NAMALWA (cell line): ENCODE data around the gene HLA-DPA1.
"Not testable (repeated sequence)": the region's sequence is repeated elsewhere in the genome, so short reads cannot be mapped to it uniquely, and the experiment has no call there.

Experiments used
- DNase-seq: peaks from one replicate; pipeline ENCODE4 v3.0.0-alpha.2; 2015; ENCODE audit warnings: low spot score

HLA-DPA1 gene

DNA sequence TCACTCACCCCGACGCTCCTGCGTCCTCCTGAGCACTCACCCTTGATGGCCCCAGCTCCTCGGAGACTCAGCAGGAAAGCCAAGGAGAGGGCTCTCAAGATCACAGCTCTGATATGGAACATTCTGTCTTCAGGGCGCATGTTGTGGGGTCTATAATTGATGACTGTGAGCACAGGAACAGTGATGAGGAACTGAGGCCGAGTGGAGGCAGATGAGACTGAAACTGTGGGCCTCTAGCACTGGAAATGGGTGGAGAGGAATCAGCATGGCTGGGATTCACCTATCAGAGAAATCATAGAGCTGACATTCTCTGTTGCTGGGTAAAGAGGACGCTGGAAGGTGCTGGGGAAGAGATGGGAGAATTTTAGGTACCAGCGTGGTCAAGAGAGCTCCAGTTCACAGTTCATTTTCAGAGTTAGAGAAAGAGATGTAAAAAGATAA lies at the start of gene HLA-DPA1:
HLA-DPA1 (minus strand) TSS at position 219 of the 441 bp plus-strand sequence.
- peak; percentile 94 for DNase-seq

DNA sequence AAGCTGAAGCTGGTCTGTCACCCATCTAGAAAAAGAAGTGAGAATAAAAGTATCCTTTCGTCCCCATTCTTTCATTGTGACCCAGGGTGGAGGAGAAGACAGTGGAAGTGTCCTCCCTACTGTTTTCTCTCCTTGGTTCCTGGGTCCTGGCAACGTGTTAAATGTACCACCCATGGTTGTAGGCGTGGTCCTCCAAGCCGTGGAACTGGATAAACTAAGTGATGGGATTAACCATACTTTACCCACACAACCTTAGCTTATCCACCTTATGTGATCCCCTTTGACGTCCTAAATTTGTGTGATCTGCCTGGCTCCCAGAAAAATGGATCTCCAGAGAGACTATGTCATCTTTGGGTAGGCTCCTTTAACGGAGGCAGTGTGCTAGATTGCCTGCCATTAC lies 49.7 kb upstream of the HLA-DPA1 start:
- no peak for DNase-seq

DNA sequence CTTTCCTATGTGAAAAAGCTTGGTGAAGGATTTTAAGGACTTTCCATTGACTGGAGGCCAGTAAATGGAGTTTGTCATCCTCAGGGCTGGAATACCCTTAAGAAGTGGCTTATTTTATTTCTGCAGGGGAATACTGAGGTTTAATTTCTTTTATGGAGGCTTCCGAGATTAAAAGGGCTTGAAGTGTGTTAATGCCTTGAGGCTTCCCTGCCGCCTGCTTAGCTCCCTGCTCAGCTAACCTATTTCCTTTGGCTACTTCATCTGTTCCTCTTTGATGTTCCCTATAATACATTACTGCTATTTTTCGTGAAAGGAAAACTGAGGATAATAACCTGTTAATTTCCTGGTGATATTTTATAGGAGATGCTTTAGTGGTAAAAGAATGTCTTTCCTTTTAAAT lies 46.6 kb upstream of the HLA-DPA1 start:
- no peak for DNase-seq

DNA sequence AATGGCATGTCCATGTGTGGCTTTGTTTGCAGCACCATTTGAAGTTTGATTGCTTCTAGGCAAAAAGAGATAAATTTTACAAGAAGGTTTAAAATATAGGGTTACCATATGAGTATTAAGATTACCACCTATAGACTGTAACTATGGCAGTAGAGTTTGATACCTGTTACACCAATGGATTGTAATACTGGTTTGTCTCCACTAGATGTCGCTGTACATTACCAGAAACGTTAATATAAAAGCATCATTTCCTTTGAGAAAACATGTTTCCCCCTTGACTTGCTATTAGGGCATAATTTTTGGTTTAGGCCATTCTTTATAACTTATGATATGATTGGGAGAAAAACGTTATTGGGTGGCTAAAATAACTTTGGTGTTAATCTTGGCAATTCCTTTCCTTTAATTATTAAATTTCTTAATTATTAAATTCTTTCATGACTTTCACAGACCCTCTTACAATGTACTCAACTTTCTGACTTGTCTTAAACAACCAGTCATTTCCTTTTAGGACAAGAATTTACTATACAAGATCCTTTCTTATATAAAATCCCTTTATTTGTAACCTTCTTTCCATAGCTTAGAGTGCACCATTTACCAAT lies 45.2 kb upstream of the HLA-DPA1 start:
- peak; percentile 85 for DNase-seq

DNA sequence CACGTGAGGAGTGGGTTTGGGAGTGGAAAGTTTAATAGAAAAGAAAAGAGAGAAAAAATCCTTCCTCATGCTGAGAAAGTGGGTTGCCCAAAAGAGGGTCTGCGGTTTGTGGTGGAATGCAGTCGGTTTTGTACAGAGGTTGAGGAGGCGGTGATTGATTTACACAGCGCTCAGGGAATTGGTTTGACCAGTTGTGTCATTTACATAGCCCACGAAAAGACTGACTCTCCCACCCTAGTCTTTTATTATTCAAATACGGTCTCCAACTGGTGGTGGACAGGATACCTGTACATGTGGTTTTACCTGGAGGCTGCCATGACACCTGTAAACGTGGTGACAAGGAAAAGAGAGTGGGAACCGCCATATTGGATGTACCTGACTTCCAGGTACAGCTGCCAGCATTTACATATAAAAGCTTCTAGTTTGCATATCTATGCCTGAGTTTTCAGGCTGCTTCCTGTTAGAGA lies 44.4 kb upstream of the HLA-DPA1 start:
- DNase-seq, result no peak

DNA sequence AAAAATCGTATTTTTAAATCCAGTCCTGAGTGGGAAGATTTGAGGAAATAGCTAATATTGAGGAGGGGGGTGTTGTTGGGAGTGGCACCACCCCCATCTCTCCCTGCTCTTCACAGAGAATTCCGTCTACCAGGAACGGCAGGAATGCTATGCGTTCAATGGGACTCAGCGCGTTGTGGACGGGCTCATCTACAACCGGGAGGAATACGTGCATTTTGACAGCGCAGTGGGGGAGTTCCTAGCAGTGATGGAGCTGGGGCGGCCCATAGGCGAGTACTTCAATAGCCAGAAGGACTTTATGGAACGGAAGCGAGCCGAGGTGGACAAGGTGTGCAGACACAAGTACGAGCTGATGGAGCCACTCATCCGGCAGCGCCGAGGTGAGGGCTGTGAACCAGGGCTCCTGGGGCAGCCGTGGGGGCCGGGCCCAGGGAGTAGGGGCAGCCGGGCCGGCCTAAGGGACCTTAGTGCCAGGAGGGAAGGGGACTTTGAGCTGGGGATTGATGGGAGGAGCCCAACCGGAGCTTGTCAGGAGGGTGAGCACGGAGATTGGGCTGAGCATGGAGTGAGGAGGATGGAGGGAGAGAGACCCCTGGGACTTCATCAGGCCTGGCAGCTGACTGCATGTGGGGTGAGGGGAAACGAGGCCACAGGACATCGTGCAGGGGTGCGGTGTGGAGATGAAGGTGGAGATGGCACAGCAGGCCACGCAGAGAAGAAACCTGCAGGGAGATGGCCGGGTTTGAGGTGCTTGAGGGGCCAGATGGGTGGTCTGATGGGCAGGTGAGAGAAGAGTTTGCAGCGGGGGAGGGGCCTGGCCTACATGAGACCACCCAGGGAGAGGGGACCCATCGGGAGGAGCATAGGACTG lies 43.6 kb upstream of the HLA-DPA1 start:
- no peak for DNase-seq

DNA sequence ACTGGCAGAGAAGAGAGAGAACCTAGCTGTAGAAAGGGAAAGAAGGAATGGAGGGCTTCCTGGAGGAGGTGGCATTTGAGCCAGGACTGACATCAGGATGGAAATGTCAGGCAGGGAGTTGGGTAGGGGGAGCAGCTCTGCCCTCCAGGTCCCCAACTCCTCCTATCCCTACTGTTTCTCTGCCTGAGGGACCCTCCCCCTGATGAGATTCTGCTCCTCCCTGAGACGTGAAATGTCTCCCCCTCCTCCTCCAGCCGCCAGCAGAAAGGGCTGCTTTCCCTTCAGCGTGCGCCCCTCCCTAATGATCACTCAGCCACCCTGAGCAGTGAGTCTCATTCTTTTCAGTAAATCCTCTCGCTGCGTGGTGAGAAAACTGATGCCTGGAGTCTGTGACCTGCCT lies 43.0 kb upstream of the HLA-DPA1 start:
- no peak for DNase-seq

DNA sequence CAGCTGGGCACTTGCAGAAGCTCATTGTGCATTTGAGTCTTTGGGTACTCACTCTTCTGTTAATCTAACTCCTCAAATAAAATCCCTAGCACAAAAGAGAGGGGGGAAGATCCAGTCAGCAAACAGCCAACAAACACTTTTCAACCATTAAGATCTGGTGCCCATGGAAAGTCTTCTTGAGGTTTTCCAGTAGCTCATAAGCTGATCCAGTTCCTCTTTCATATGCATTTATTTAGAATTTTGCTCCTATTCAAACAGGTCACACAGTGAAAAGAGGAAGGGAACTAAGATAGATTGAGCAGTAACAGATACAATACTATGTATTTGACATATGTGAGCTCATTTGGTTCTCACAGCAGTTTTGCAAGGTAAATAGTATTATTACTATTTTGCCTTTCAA lies 41.0 kb upstream of the HLA-DPA1 start:
- DNase-seq, result peak; percentile 23

DNA sequence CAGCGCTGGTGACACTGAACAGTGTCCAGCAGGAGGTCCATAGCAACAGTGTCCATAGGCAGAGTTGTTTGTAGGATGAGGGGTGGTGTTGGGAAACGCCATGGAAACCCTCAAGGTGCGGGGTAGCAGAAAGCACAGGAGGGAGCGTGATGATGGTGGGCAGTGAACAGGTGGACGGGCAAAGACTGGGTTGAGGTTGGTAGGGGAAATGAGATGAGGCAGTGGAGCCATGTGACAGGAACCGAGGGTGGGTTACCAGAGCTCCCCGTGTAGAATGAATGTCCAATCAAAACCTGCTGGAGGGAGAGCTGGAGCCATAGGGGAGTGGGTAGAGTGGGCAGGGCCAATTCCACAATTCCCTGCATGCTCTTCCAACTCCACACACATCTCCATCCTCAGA lies 40.3 kb upstream of the HLA-DPA1 start:
- no peak for DNase-seq

DNA sequence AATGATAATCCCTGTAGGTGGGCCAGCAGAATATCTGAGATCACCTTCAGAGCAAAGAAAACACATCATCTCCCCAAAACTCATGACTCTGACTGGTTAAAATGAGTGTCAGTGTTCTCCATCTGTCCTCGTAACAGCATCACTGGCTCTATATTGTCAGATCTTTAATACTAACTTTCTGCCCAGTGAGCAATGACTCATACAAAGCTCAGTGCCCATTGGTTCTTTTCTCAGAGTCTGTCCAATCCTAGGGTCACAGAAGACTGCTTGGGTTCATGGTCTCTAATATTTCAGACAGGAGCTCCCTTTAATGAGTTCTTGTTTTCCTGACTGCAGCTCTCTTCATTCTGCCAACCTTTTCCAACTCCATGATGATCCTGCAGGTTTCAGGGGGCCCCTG lies 38.7 kb upstream of the HLA-DPA1 start:
- DNase-seq, result peak; percentile 89

DNA sequence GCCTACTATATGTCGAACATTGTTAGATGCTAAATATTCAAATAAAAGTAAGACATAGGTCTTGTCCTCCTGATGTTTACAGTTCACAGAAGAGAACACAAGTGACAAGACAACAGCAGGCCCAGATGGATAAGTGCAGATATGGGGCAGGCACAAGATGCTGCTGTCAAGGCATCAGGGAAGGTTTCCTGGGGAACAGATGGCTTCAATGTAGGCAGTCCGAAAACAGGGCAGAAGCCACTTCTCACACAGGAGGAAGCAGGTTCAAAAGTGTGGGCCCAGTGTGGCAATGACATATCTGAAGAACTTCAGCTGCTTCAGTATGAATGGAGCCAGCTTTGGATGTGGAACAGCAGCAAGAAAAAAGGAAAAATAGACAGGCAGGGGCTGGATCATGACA lies 34.9 kb upstream of the HLA-DPA1 start:
- no peak for DNase-seq

DNA sequence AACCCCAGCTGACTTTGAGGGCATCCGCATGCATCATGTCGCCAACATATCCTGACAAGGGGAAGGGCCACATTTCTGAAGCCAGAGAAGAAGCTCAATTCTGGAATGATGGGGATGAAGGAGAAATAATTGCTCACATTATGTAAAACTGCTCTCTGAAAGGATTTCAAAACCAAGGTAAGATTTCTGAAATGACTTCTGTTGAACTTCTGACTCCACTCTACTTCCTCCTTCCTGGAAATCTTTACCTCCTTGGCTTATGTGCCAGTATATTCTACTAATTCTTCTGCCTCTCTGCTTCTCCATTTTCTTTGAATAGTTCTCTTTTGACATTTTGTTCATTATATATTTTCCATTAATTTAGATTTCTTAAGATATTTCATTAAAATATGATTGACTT lies 34.2 kb upstream of the HLA-DPA1 start:
- no peak for DNase-seq

DNA sequence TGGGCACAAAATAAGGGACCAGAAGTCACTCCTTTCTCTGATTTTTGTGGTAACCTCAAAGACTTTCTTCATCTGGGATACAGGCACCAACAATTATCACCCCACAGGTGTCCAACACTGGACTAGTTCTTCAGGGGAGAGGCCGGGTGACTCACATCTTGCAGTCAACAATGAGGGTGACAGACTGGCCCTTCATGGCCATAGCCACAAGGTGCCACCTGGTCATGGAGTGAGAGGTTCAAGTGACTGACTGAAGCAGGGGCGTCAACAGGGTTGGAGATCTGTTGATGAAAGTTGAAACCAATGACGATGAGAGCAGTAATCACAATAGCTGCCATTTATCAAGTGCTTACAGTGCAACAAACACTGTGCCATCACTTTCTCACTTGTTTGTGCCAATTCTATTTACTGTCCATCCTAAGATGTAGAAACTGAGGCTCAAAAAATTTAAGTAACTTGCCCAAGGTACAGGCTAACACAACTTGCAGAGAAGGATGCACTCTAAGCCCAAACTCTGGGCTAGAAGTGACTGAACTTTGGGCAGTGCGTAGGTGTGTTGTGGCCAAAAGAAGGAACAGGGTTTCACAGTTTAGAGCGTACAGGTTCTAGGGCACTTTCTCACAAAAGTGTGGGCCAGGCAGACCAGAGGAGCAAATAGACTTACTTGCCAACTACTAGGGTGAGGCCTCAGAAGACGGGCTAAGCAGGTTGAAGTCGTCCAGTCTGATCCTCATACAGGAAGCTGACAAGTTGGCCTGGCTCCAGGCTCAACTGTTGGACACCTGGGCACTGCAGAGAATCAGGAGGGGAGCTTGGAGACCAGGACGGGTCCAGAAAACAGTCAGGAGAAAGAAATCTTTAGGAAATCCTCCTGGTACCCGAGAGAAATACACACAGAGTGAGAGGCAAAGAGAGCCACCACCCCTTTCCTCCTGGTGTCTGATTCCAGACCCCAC lies 32.7 kb upstream of the HLA-DPA1 start:
- no peak for DNase-seq

DNA sequence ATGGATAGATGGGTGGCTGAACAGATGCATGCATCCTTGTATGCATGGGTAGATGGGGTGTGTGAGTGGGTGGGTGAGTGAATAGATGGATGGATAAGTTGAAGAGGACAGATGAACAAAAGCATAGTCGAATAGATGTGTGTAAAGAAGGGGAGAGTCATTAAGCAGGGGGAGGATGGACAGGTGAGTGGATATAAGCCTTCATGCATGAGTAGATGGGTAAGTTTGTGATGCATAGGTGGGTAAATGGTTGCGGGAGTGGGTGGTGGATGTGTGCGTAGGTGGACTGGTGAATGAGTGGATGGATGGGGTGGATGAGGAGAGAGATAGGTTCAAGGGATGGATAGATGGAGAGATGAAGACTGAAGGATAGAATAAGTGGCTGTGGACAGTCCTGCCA lies 31.9 kb upstream of the HLA-DPA1 start:
- DNase-seq, result no peak

DNA sequence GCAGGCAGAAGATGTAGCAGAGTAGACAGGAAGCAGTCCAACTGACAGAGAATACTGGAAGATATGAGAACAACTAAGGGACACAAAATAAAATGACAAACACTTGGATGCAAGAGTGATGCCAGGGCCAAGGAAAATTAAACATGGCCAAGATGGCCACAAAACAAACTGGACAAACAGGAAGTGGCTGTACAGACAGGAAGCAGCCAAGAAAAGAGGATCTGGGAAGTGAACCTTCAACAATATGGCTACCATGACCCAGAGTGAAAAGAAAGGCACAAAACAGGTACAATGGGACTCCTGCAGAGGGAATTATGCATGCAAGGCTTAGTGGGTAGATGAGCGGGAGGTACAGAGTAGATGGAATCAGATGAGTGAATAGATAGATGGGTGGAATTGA lies 31.4 kb upstream of the HLA-DPA1 start:
- no peak for DNase-seq

DNA sequence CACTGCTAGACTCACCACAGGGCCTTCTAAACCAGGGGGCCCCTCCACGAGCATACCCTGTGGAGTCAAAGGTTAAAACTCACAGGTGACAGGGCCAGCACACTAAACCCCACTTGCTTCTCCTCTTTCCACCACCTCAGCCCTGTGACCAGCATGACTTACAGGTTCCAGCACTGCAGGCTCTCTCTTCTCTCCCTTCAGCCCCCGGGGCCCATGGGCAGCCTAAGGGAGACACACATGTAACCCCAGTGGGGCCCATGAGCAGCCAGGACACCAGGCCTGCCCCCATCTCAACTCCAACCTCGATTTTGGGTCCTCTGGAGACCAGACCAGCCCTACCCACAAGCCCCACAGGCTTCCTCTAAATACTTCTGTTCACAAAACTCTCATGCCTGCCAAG lies 30.3 kb upstream of the HLA-DPA1 start:
- no peak for DNase-seq

DNA sequence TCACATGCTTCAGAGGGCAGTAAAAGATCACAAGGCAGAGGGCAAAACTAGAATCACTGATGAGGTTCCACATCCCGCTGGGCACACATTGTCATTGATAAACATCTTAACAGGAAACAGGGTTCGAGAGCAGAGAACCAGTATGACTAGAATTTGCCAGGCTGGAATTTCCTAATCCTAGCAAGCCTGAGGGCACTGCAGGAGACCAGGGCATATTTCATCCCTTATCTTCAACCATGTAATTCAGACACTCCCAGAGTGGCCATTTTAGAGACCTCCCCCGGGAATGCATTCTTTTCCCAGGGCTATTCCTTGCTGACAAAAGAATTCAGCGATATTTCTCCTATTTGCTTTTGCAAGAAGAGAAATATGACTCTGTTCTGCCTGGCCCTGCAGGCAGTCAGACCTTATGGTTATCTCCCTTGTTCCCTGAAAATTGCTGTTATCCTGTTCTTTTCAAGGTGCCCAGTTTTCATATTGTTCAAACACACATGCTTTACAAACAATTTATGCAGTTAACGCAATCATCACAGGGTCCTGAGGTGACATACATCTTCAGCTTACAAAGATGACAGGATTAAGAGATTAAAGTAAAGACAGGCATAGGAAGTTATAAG lies 27.8 kb upstream of the HLA-DPA1 start:
- DNase-seq, result not testable (repeated sequence)

DNA sequence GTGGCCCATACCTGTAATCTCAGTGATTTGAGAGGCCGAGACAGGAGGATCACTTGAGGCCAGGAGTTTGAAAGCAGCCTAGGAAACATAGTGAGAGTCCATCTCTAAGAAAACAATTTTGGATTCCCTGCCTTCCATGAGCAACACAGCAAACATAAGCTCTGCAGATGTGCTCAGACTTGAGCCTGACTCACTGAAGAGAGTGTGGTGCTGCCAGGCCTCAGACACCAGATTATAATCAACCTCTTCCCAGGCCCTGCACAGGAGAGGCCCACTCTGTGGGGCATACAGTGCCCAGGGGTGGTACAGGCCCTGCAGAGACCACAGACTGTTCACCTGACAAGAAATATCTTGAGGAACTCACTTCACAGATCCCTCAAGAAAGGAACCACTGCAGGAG lies 22.2 kb upstream of the HLA-DPA1 start:
- no peak for DNase-seq

DNA sequence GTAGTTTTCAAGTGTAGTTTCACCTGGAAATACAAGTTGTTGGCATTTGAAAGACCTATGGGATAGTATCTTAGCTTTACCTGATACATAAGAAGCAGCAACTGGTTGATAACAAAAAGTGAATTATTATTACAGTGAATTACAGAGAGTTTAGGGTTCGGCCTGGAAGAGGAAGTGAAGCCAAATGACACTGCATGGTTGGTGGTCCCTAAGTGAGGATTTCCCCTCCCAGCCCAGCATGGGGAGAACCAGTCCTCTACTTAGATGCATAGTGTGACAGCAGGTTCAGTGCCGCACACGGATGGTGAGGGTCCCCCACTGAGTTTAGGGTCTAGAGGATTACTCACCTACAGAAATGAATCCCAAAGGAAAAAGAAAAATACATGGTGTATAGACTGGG lies 20.4 kb upstream of the HLA-DPA1 start:
- no peak for DNase-seq

DNA sequence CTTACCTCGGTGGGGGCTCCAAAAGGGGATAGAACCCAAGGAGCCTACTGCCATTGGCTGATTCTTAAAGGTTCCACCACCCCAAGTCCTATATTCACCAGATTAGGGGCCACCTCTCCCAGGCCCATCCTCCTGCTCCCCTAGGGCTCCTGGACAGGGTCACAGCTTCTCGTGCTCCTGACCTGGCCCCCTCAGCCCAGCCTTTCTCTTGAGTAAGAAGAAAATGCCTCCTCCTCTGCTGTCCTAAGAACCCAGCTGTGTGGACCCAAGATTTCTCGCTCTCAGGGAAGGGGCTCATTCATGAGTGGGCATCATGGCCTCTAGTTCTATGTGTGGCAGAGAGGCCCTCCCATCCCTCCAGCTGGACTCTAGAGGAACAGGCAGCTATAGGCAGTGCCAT lies 18.9 kb upstream of the HLA-DPA1 start:
- DNase-seq, result no peak

DNA sequence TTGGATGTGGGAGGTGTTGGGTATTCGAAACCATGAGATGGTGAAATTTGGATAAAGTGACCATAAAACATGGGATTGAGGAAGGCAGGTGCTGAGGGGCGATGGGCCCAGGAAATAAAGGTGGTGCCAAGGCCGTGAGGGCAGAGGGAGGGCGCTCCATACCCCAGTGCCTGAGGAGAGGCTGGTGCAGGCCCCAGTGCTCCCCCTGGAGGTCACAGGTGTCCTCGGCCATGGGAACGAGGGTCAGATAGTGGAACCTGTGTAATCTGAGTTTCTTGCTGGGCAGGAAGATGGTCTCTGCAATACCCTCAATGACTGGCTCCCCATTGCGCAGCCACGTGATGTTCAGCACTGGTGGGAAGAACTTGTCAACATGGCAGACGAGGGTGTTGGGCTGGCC lies 18.5 kb upstream of the HLA-DPA1 start:
- DNase-seq, result peak; percentile 66
